Ramos (cell line): ENCODE data around the gene ACYP2.

Source experiments
- in situ Hi-C: fragments of 300-500 bp; cut with MboI; formaldehyde crosslinking; loops from one replicate; pipeline ENCODE4 v1.14.3; 2022; ENCODE audit warnings: low sequenced_read_pairs; ENCODE audit not compliant: unreplicated experiment

Gene ACYP2

DNA sequence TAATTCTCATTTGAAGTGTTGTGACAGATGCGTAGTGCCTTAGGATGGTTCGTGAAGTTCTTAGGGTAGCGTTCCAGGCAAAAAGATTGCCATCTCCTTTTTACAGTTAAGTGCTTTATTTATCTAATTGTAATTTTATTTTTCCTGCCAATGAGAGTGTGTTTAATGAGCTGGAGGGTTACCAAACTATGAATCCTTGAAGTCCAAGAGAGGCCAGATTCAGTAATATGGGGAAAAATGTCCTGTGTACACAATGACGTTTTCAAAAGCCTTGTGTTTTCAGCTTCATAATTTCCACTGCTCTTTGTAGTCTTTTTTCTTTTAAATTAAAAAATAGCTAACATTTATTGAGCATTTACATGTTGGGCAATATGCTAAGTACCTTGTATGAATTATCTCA lies 23.8 kb downstream of the ACYP2 start:
- in situ Hi-C loops, result no loop called here

DNA sequence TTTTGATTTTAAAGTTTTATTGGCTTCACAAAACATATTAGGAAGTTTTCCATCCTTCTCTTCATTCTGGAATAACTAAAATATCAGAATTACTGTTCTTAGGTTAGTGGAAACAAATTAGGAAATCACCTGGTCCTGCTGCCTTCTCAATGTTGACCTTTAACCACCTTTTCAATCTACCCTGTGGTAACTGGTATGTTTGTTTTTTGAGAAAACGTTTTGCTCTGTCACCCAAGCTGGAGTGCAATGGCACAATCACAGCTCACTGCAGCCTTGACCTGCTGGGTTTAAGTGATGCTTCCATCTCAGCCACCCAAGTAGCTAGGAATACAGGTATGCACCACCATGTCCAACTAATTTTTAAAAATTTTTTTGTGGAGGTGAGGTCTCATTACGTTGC lies 28.4 kb downstream of the ACYP2 start:
- in situ Hi-C loops, result no loop called here

DNA sequence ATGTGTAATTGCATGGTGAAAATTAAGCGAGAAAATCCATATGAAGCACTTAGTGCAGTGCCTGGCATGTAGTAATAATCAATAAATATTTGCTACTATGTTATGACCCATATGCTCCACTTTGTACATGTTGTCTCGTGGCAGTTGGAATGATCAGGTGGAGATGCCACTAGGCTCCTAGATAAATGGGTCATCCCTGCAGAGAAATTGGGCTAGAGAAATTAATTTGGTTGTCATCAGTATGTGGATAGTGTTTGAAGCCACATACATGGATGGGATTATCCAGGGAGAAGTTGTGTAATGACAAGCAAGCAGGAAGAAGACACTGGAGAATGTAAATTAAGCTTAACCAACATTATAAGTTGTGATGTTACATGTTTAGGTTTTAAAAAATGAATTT lies 33.0 kb downstream of the ACYP2 start:
- in situ Hi-C loops, result no loop called here

DNA sequence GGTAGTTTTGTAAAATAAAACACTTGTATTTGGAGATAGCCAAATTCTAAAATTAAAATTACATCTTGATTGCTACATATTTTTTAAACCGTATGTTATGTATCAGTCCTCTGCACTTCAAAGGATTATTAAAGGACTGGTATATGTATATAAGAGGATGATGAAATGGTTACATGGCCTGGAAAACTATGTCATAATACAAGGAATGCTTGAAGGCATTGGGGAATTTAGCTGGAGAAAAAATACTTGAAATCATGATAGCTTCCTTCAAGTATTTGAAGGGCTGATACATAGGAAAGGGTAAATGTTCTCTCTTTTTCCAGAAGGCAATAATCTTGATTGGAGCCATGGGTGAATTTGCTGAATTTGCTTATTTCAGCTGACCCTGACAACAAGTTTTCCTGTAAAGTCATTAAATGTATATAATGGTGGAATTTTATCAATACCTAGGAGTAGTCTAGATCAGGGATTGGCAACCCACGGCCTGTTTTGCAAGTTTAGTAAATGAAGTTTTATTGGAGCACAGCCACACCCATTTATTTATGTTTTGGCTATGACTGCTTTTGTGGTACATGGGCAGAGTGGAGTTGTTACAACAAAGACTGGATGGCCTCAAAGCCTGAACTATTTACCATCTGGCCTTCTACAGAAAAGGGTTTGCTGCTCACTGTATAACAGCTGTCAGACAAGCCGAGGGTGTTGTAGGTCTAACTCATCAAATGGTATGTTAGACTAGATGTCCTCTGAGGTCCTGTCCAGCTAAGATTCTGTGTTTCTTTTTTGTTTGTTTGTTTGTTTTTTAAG lies 34.4 kb downstream of the ACYP2 start:
- in situ Hi-C loops, result no loop called here

DNA sequence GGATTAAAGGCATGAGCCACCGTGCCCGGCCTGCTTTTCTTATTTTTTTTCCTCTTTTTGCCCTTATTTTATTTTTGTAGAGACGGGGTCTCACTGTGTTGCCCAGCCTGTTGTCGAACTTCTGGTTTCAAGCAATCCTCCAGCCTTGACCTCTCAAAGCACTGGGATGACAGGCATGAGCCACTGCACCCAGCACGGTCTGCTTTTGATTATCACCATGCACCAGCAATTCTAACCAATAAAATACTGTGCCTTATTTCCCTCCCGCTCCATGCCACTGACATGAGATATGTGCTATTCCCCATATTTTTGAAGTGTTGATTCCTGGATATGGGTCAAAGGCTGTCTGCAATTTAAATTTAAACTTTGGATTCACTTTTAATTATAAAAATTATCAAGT lies 42.9 kb downstream of the ACYP2 start:
- in situ Hi-C loops, result no loop called here

DNA sequence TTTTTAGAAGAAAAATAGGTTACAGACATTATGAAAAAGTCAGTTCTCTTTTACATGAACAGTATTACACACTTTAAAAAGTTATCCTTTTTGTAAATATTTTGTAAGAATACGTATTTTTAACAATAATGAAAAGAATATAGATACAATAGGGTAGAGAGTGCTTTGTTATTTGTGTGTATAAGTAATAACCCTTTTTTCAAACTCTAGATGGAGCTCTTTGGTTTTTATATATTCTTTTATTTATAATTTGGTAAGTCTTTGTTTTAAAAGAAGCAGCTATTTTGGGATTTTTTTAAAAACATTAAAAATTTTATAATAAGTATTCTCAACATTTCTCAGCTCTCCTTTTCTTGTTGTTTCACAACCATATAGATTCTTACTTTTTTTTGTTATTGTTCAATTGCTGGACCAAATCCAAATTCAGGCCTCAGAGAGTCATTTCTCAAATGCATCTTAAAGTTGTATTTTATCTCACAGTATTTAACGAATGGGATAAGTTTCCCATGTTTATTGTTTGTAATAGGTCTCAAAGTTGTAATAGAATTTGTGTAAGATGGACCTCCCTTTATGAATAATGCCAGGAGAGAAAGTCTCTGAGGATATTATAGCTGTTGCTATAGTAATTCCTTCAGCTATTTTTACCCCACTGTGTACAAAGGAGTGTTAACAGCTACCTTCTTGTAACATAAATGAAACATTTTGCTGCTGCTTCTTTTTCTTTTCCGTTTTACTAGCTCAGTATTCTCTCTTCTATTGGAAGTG lies 46.4 kb downstream of the ACYP2 start:
- in situ Hi-C loops, result no loop called here

DNA sequence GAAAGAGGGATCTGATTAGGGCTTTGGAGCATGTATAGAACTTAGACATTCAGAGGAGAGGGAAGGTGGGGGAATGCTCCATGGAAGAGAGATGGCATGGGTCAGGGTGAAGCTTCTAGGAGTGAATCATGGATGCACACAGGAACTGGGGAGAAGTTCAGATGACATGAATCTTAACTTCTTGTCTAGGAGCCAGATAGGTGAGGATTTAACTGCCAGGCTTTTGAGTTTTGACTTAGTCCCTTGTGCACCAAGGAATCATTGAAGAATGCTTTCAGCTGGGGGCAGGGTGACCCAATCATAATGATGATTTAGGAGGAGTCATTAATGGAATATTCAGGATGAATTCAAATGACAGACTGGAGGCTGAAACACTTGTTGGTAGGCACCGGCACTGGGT lies 48.7 kb downstream of the ACYP2 start:
- in situ Hi-C loops, result no loop called here

DNA sequence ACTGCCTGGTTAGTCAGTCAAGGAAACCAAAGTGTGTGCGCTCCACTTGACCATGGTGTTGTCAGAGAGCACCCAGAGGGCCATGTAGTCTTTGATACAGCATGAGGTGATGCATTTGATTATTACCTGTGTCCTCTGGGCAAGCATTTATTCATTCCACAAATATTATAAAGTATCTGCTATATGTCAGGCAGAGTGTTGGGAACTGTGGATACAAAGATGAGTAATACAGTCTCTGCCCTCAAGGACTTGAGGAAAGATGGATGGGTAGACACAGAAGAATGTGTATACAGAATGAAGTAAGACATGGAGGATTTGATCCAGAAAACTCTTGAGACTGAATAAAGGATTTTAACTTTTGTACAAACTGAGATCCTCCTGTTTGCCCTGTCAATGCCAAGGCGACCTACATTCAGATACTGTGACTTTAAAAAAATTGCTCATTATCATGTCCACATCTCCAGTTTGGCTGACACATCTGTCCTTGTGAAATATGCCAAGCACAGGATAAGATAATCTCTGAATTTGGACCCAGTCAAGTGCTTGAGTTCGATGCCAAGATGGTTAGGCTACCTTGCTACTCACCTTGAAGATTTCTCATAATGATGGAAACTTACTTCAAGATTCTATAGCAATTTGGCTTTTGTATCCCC lies 50.8 kb downstream of the ACYP2 start:
- in situ Hi-C loops, result no loop called here

DNA sequence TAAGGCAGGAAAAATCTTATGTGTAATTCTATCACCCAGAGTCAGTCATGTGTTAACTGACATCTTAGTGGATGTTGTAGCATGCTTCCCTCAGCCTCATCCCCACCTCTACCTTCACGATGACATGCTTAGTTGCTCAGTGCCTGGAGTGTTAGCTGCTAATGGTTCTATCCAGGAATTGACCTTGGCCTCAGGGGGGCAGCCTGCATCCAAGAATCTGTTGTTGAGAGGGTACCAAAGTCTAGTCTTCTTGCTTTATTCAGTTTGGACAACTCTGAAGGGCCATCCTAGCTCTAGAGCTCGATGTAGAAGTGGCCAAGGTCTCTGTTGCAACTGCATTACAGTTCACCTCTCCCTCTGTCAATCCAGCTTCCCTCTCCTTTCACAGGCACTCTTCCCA lies 61.2 kb downstream of the ACYP2 start:
- in situ Hi-C loops, result no loop called here

DNA sequence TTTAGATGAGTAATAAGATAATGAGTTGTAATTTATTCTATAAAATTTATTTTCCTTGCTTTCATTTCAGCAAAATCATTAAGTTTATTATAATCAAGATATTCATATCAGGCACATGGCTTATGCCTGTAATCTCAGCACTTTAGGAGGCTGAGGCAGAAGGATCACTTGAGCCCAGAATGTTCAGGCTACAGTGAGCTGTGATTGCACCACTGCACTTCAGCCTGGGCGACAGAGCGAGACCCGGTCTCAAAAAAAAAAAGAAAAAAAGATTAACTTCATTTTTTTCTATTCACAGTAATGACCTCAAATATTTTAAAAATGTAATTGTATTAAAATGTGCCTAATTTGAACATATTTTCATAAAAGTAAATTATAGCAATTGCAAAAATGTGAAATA lies 67.9 kb downstream of the ACYP2 start:
- in situ Hi-C loops, result no loop called here

DNA sequence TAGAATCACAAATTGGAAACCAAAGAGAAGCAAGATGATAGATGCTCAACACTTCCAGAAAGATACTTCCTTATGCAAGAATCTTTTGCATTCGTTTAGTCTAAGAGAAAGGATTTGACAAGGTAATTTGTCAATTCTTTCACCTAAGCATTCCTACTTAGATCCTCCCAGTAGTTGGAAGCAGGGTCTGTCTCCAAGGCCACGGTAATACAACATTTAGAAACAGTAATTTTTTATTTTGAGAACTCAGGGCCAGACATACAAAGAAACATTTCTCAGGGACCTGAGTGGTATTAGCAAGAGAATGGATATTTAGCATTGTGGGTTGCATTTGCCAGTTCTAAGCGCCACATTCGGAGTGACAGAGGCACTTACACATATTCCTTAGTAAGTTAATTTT lies 68.6 kb downstream of the ACYP2 start:
- in situ Hi-C loops, result no loop called here

DNA sequence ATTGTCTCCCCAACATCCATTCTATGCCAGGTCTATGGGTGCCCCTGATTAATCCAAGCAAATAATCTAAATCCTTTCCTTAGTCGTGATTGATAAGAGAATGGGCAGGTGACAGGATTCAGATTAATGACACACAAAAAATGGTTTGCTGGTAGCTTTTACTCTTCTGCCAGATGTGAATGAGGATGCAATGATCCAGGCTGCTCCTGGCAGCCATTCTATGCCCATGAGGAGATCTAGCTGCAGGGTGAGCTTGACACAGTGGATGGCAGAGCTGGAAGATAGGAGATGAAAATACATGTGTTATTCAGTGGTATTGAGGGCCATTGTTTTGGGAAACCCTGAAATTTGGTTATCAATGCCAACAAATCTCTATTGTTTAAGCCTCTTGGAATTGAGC lies 69.7 kb downstream of the ACYP2 start:
- in situ Hi-C loops, result no loop called here

DNA sequence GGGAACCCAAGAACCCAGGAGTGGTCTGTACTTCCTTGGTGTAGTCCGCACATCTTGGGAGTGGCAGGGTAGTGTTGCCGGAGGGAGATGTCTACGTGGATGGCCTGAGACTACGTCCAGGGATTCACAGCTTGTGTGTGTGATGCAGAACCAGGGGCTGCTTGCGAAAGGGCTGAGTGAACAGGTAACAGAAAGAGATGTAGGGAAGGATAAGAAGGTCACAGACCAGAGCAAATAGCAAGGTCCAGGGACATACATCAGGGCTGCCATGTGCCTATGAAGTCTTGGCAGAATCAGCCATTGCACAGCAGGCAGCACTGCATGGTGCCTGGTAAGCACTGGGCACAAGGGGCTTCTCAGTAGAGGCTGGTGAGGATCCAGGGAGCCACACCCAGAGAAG lies 71.9 kb downstream of the ACYP2 start:
- in situ Hi-C loops, result no loop called here

DNA sequence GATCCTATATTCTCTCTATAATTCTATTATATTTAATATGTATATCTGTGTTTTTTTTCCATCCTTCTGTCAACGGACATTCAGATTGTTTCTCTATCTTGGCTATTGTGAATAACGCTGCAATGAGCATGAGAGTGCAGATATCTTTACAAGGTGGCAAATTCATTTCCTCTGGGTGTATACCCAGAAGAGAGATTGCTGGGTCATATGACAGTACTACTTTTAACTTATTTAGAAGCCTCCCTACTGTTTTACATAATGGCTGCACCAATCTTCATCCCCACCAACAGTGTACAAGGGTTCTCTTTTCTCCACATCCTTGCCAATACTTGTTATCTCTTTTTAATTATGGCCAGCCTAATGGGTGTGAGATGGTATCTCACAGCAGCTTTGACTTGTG lies 74.1 kb downstream of the ACYP2 start:
- in situ Hi-C loops, result no loop called here

DNA sequence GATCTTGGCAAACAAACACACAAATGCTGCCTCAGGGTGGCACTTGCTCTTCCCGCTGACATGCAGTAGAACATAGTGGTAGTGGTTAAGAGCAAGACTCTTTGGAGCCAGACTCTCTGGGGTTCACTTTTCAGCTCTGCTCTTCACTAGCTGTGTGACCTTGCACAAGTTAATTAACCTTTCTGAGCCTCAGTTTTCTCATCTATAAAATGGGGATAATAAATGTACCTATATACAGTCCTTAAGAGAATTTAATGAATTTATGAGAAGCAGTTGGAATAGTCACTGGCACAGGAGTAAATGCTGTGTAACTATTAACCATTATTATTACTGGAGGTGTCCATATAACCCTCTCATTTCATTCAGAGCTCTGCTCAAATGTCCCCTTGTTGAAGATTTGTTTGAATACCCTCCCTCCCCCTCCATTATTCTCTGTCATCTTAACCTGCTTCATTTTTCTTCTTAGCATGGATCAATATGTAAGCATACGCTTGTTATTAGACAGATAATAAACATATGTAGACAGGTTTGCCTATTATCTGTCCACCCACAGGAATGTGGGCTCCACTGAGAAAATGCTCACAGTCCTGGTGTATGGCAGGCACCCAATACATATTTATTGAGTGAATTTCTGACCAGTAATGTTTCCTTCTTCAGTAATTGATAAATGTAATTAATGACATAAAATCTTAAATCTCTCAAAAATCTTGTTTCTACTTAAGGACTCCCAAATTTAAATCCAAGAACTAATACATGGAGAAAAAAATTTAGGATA lies 76.1 kb downstream of the ACYP2 start:
- in situ Hi-C loops, result no loop called here

DNA sequence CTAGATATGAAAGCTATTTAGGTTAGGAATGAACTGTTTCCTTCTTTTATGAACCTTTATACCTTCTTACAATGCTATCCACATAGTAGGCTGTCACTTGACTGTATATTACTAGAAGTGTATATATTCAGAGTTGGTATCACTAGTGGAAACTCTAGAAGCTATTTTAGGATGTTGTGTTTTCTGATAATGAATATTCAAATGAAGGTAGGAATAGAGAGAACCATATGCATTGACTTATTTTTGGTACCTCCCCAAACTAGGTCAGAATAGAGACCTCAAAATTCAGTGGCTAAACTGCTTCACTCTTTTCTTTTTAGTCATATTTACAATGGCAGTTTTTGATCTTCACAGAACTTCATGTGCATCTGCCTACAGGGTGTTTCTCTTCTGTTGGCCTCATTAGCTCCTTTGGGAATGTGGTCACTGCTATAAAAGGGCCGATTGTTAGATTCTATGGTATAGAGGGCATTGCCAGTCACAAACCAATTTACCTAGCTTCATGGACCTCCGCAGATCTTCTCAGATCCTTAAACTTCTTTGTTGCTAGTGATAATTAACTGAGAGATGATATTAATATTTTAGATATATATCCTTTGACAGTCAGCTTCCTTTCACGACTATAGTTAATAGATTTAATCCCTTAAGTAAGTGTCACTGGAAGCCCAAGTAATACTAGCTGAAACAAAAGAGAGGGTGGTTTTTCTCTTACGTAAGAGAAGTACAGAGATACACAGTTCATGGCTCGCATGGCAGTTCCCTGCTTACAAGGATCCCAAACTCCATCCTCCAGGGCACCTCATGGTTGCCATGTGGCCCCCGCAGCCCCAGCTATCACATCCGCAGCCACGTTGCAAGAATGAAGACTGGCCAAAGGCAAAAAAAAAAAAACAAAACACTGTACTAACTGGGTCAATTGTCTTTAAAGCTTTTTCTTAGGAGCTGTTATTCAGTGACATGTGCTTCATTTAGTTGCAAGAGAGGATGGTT lies 79.6 kb downstream of the ACYP2 start:
- in situ Hi-C loops, result no loop called here

DNA sequence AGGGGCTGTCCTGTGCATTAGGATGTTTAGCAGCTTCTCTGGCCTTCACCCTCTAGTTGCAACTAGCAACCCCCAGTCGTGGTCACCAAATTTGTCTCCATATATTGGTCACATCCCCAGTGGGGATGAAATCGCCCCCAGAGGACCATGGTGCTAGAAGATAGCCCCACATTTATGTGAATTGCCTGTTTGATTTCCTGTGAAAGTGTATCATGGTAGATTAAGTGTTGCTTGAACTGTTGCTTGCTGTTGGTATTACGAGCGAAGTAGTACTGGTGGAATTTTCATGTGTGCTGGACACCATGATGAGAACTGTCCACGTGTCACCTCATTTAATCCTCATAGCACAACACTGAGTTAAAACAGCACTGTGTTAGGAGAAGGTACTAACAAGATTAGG lies 81.2 kb downstream of the ACYP2 start:
- in situ Hi-C loops, result no loop called here

DNA sequence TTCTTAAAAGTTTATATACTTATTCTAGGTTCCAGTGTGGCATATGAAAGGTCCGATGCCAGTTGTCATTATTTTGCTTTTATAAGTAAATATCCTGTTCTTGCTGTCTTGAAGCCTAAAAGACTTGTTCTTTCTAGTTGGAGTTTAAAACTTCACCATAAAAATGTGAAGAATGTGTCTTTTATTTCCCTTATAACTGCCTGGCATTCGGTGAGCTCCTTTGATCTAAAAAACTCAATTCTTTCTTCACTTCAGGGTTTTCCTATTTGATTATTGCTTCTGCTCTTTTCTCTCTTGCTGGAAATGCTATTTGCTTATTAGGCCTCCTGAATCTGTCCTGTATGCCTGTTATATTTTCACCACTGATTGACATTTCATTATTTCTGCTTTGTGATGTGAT lies 89.1 kb downstream of the ACYP2 start:
- in situ Hi-C loops, result no loop called here

DNA sequence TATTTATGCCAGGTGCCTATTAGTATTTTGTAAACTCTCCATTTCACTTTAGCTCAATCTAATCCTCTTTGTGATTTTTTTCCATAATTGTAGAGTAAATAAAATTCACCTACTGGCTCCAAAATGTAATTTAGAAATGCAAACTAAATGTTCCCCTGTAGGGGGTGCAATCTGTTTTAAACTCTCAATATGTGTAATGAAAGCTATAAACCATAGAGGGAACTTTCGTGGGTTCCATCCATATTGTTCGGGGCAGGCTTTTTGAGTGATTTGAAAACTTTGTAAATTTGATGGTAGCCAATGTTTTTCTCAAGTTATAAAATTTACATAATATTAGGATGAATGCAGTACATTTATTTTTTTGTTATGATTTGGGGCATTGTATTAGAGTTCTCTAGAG lies 91.2 kb downstream of the ACYP2 start:
- in situ Hi-C loops, result no loop called here
